ENCODE data around the gene RAD51B.

DNA sequence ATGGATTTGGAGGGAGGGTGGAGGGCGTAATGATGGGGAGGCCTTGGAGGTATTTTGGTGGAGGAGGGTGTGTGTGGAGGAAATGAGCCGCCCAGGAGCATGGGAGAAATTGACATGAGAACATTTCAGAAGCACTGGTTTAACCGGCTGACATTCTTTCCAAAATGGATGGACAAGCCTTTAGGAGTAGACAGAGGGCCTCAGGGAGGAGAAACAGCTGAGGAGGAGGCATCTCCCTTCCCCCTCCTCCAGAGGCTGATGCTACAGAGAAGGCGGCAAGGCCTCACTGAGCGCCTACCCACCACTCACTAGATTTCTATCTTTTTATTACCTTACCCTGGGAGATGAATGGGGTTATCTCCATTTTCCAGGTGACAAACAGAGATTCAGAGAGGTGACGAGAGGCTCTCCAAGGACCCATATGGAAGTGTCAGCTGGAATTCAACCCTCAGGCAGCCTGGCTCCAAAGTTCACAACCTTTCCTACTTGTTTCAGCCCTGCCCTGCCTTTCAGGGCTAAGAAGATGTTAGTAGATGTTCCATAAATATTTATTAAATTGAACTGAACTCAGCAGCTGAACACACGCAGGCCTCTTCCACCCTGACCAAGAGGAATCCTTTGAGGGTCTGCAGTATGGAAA lies 683.7 kb downstream of the RAD51B start:
- TF ChIP-seq, protein P1, sequence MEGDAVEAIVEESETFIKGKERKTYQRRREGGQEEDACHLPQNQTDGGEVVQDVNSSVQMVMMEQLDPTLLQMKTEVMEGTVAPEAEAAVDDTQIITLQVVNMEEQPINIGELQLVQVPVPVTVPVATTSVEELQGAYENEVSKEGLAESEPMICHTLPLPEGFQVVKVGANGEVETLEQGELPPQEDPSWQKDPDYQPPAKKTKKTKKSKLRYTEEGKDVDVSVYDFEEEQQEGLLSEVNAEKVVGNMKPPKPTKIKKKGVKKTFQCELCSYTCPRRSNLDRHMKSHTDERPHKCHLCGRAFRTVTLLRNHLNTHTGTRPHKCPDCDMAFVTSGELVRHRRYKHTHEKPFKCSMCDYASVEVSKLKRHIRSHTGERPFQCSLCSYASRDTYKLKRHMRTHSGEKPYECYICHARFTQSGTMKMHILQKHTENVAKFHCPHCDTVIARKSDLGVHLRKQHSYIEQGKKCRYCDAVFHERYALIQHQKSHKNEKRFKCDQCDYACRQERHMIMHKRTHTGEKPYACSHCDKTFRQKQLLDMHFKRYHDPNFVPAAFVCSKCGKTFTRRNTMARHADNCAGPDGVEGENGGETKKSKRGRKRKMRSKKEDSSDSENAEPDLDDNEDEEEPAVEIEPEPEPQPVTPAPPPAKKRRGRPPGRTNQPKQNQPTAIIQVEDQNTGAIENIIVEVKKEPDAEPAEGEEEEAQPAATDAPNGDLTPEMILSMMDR (IDR thresholded peaks at IDR 0.05), result no peak
- TF ChIP-seq POLR2AphosphoS5 (IDR thresholded peaks at IDR 0.05; ENCODE audit: low read depth, low read length) (no peak), TCF7L2 (IDR thresholded peaks at IDR 0.05; ENCODE audit: low read depth, low read length) (no peak), SIN3A (IDR thresholded peaks at IDR 0.05; ENCODE audit: borderline replicate concordance, insufficient read depth, low read depth, low read length) (no peak)
- TF ChIP-seq, protein P2, sequence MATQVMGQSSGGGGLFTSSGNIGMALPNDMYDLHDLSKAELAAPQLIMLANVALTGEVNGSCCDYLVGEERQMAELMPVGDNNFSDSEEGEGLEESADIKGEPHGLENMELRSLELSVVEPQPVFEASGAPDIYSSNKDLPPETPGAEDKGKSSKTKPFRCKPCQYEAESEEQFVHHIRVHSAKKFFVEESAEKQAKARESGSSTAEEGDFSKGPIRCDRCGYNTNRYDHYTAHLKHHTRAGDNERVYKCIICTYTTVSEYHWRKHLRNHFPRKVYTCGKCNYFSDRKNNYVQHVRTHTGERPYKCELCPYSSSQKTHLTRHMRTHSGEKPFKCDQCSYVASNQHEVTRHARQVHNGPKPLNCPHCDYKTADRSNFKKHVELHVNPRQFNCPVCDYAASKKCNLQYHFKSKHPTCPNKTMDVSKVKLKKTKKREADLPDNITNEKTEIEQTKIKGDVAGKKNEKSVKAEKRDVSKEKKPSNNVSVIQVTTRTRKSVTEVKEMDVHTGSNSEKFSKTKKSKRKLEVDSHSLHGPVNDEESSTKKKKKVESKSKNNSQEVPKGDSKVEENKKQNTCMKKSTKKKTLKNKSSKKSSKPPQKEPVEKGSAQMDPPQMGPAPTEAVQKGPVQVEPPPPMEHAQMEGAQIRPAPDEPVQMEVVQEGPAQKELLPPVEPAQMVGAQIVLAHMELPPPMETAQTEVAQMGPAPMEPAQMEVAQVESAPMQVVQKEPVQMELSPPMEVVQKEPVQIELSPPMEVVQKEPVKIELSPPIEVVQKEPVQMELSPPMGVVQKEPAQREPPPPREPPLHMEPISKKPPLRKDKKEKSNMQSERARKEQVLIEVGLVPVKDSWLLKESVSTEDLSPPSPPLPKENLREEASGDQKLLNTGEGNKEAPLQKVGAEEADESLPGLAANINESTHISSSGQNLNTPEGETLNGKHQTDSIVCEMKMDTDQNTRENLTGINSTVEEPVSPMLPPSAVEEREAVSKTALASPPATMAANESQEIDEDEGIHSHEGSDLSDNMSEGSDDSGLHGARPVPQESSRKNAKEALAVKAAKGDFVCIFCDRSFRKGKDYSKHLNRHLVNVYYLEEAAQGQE (IDR thresholded peaks at IDR 0.05; ENCODE audit: insufficient read depth in 1 of 2, low read depth in 2 of 2, low read length in 1 of 2), result no peak
